ENCODE measurements around the gene EFCAB13. TPM values are rescaled to one million over a fixed set of nuclear protein-coding genes. Genes with fewer than 3 reads are reported as not detected.
"Not testable (repeated sequence)": the region's sequence is repeated elsewhere in the genome, so short reads cannot be mapped to it uniquely, and the experiment has no call there.

The EFCAB13 gene
- total RNA-seq, 2 donors from 2014 or later, result 2.8 to 10.1 TPM

GRCh38 chr17:47368262-47368661, 44.5 kb downstream of the EFCAB13 start:
- peaks cover 6% of the 10 kb centered on the region for H3K36me3 ChIP-seq
- H3K9me3 ChIP-seq, result peaks cover 0 to 15% of the 10 kb centered on the region in 2 donors
- DNase-seq (ENCODE audit: low spot score), result no peak
- H3K27me3 ChIP-seq, result no peaks in the 10 kb centered on the region
- no peak for TF ChIP-seq CTCF (IDR thresholded peaks at IDR 0.05)
- H3K4me1 ChIP-seq, result no peaks in the 10 kb centered on the region
- H3K4me3 ChIP-seq, result no peak overlapping the region
- no peak overlapping the region for H3K27ac ChIP-seq

GRCh38 chr17:47370899-47371298, 47.1 kb downstream of the EFCAB13 start:
- not testable (repeated sequence) for H3K27me3 ChIP-seq; H3K4me1 ChIP-seq; H3K27ac ChIP-seq; H3K36me3 ChIP-seq; H3K4me3 ChIP-seq; DNase-seq (ENCODE audit: low spot score)
- H3K9me3 ChIP-seq, result peaks cover 0 to 21% of the 10 kb centered on the region in 2 donors

GRCh38 chr17:47373002-47373401, 49.2 kb downstream of the EFCAB13 start:
- H3K4me1 ChIP-seq, result no peaks in the 10 kb centered on the region

GRCh38 chr17:47376247-47376646, 52.5 kb downstream of the EFCAB13 start:
- Histone ChIP-seq H3K27ac (no peak overlapping the region), H3K9me3 (peaks cover 0 to 21% of the 10 kb centered on the region in 2 donors), H3K4me3 (no peak overlapping the region), H3K36me3 (peaks cover 6% of the 10 kb centered on the region), H3K4me1 (no peaks in the 10 kb centered on the region), H3K27me3 (no peaks in the 10 kb centered on the region)
- DNase-seq (ENCODE audit: low spot score), result no peak
- no peak for TF ChIP-seq CTCF (IDR thresholded peaks at IDR 0.05)

More at GRCh38 chr17:47373002-47373401, 49.2 kb downstream of the EFCAB13 start:
- peaks cover 0 to 21% of the 10 kb centered on the region in 2 donors for H3K9me3 ChIP-seq
- H3K4me3 ChIP-seq, result no peak overlapping the region
- no peak overlapping the region for H3K27ac ChIP-seq
- no peaks in the 10 kb centered on the region for H3K27me3 ChIP-seq
- no peak for DNase-seq (ENCODE audit: low spot score)
- TF ChIP-seq CTCF (IDR thresholded peaks at IDR 0.05), result no peak
- peaks cover 6% of the 10 kb centered on the region for H3K36me3 ChIP-seq

- H3K27ac ChIP-seq, result no peak overlapping the region
Observed at GRCh38 chr17:47388825-47389224, 65.1 kb downstream of the EFCAB13 start.

GRCh38 chr17:47397532-47398128, 73.9 kb downstream of the EFCAB13 start:
- not testable (repeated sequence) for H3K36me3 ChIP-seq; H3K27me3 ChIP-seq; H3K4me3 ChIP-seq; DNase-seq (ENCODE audit: low spot score); H3K4me1 ChIP-seq; H3K27ac ChIP-seq; H3K9me3 ChIP-seq

More at GRCh38 chr17:47388825-47389224, 65.1 kb downstream of the EFCAB13 start:
- no peaks in the 10 kb centered on the region for H3K36me3 ChIP-seq
- no peak for TF ChIP-seq CTCF (IDR thresholded peaks at IDR 0.05)
- no peak overlapping the region for H3K4me3 ChIP-seq
- H3K9me3 ChIP-seq, result peaks cover 0 to 1% of the 10 kb centered on the region in 2 donors
- H3K4me1 ChIP-seq, result no peaks in the 10 kb centered on the region
- no peak for DNase-seq (ENCODE audit: low spot score)
- H3K27me3 ChIP-seq, result no peaks in the 10 kb centered on the region

GRCh38 chr17:47400333-47400732, 76.6 kb downstream of the EFCAB13 start:
- Histone ChIP-seq H3K4me1 (no peaks in the 10 kb centered on the region), H3K36me3 (no peaks in the 10 kb centered on the region), H3K4me3 (no peak overlapping the region), H3K27ac (no peak overlapping the region), H3K27me3 (no peaks in the 10 kb centered on the region), H3K9me3 (no peaks in the 10 kb centered on the region)
- DNase-seq (ENCODE audit: low spot score), result no peak
- TF ChIP-seq CTCF (IDR thresholded peaks at IDR 0.05), result no peak

Data from right atrium auricular region (tissue), 2 donors.